DMS53 (cell line): ENCODE data around the gene MX1.
A peak's percentile ranks its signal among the peaks of the same experiment; 100 is the strongest.

Experiments
- DNase-seq: peaks from one replicate; lab custom pipeline; 2025; lab: John Stamatoyannopoulos, UW

The MX1 gene

GRCh38 chr21:41491412-41491811 is 65.4 kb downstream of the MX1 start:
- no peak for DNase-seq

- no peak for DNase-seq
These were observed 68.2 kb downstream of the MX1 start for GRCh38 chr21:41494242-41494641.

- DNase-seq: no peak
These were observed 71.0 kb downstream of the MX1 start for GRCh38 chr21:41497008-41497407.

- DNase-seq: no peak
These were observed 71.7 kb downstream of the MX1 start for GRCh38 chr21:41497788-41498187.

GRCh38 chr21:41499920-41500319 is 73.9 kb downstream of the MX1 start:
- no peak for DNase-seq

- DNase-seq: no peak
These were observed 74.3 kb downstream of the MX1 start for GRCh38 chr21:41500363-41500762.

- no peak for DNase-seq
These were observed 74.9 kb downstream of the MX1 start for GRCh38 chr21:41500931-41501381.

- peak; percentile 94 for DNase-seq
These were observed 75.9 kb downstream of the MX1 start for GRCh38 chr21:41501919-41502318.

- no peak for DNase-seq
These were observed 77.3 kb downstream of the MX1 start for GRCh38 chr21:41503331-41503730.

GRCh38 chr21:41504030-41504429 is 78.0 kb downstream of the MX1 start:
- no peak for DNase-seq

GRCh38 chr21:41506005-41506594 is 80.1 kb downstream of the MX1 start:
- no peak for DNase-seq

GRCh38 chr21:41506611-41507520 is 80.8 kb downstream of the MX1 start:
- DNase-seq: peak; percentile 60

- peak; percentile 64 for DNase-seq
These were observed 81.7 kb downstream of the MX1 start, which contains the start of gene TMPRSS2 for GRCh38 chr21:41507521-41508414. Gene TMPRSS2 (minus strand): TSS chr21:41508158. CDS start chr21:41498133, 10,025 bp downstream.

- no peak for DNase-seq
These were observed 82.5 kb downstream of the MX1 start for GRCh38 chr21:41508415-41509144.
